PC-3 (cell line): ENCODE results near the gene ZBTB16.
"Not testable (repeated sequence)": the region's sequence is repeated elsewhere in the genome, so short reads cannot be mapped to it uniquely, and the experiment has no call there.

Experiments
- CTCF ChIP-seq: fragments of 300-600 bp; sonication (generic); conservative IDR thresholded peaks from 2 replicates; pipeline ENCODE4 v1.5.1; 2017; ENCODE audit warnings: antibody characterized with exemption, low read depth, mild to moderate bottlenecking, low read length
- EZH2 ChIP-seq: fragments of 300-600 bp; sonication (generic); IDR thresholded peaks from one replicate; pipeline ENCODE4 v1.6.1; 2017; ENCODE audit warnings: antibody characterized with exemption, mild to moderate bottlenecking, low read length; ENCODE audit not compliant: unreplicated experiment
- EZH2phosphoT487 ChIP-seq: fragments of 300-600 bp; sonication (generic); IDR thresholded peaks from 2 replicates; pipeline ENCODE4 v1.6.1; 2018; ENCODE audit warnings: mild to moderate bottlenecking, antibody characterized with exemption, low read length, borderline replicate concordance

GRCh38 chr11:114049766-114050165, 9.7 kb upstream of the ZBTB16 start:
- not testable (repeated sequence) for TF ChIP-seq EZH2, CTCF, EZH2phosphoT487
